ENCODE data around the gene KCNQ1.

The KCNQ1 gene

GRCh38 chr11:2549080-2549479 lies 104.3 kb downstream of the KCNQ1 start:
- H3K9ac ChIP-seq (ENCODE audit: low read length) = no peak overlapping the region
- H3K4me3 ChIP-seq (ENCODE audit: low read length) = no peak overlapping the region
- no peak overlapping the region for H3K27ac ChIP-seq (ENCODE audit: low read depth, low read length)
- H3K4me1 ChIP-seq (ENCODE audit: control insufficient read depth, insufficient read depth, low read length) = no peaks in the 10 kb centered on the region
- H3K27me3 ChIP-seq (ENCODE audit: control insufficient read depth, insufficient read depth, low read length) = no peaks in the 10 kb centered on the region
- H3K36me3 ChIP-seq (ENCODE audit: control insufficient read depth, insufficient read depth, low read length) = no peaks in the 10 kb centered on the region

DNA sequence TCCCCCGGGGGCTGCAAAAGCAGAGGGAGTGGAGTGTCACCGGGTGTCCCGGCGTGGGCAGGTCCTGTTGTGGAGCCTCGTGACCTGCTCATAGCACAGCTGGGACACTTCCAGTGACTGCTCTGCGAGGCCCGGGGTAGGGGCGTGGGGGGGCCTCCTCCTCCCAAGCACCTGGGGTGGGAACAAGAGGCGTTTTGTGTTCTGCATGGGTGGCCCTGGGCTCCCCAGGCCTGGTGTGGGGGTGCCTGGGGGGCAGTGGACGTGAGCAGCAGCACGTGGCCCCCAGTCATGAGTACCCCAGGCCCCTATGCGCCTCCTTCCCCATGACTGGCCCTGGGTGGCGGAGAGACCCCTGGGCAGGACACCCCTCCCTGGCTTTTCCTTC lies 104.7 kb downstream of the KCNQ1 start:
- no peak overlapping the region for H3K9ac ChIP-seq (ENCODE audit: low read length)
- no peak overlapping the region for H3K4me3 ChIP-seq (ENCODE audit: low read length)
- no peaks in the 10 kb centered on the region for H3K27me3 ChIP-seq (ENCODE audit: control insufficient read depth, insufficient read depth, low read length)
- H3K4me1 ChIP-seq (ENCODE audit: control insufficient read depth, insufficient read depth, low read length) = no peaks in the 10 kb centered on the region
- no peak overlapping the region for H3K27ac ChIP-seq (ENCODE audit: low read depth, low read length)
- H3K36me3 ChIP-seq (ENCODE audit: control insufficient read depth, insufficient read depth, low read length) = no peaks in the 10 kb centered on the region

- Histone ChIP-seq H3K4me3 (ENCODE audit: low read length) (no peak overlapping the region), H3K4me1 (ENCODE audit: control insufficient read depth, insufficient read depth, low read length) (no peaks in the 10 kb centered on the region), H3K27me3 (ENCODE audit: control insufficient read depth, insufficient read depth, low read length) (no peaks in the 10 kb centered on the region), H3K27ac (ENCODE audit: low read depth, low read length) (no peak overlapping the region), H3K36me3 (ENCODE audit: control insufficient read depth, insufficient read depth, low read length) (no peaks in the 10 kb centered on the region), H3K9ac (ENCODE audit: low read length) (no peak overlapping the region)
These were observed 105.2 kb downstream of the KCNQ1 start for GRCh38 chr11:2549876-2550605.

DNA sequence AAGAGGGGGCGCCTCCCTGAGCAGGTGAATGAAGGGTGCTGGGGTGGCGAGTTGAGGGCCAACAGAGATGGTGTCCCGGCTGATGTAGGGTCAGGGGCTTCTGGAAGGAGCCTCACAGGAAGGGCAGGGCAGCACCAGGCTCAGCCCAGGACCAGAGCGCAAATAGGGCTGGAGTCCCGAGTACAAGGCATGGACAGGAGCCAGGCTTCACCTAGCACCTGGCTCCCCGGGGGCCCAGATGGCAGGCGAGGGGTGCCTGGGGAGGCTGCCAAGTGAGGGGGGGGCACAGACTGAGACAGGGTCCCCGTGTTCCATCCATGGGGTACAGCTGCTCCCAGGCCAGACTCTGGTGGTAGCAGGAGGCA lies 105.8 kb downstream of the KCNQ1 start:
- Histone ChIP-seq H3K27ac (ENCODE audit: low read depth, low read length) (no peak overlapping the region), H3K4me3 (ENCODE audit: low read length) (no peak overlapping the region), H3K4me1 (ENCODE audit: control insufficient read depth, insufficient read depth, low read length) (no peaks in the 10 kb centered on the region), H3K9ac (ENCODE audit: low read length) (no peak overlapping the region), H3K27me3 (ENCODE audit: control insufficient read depth, insufficient read depth, low read length) (no peaks in the 10 kb centered on the region), H3K36me3 (ENCODE audit: control insufficient read depth, insufficient read depth, low read length) (no peaks in the 10 kb centered on the region)

DNA sequence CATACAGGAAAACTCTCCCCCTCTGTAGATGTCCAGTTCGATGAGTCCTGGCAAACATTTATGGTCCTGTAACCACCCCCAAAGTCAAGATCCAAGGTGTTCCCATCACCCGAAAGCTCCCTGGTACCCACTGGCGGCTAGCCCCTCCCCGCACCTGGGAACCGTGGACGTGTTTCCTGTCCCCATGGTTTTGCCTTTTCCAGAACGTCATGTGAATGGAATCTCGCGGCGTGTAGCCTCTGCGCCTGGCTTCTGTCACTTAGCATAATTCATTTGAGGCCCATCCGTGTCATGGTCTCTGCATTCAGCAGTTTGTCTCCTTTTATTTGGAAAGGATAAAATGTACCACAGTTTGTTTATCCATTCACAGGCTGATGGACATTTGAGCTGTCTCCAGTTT lies 106.3 kb downstream of the KCNQ1 start:
- H3K36me3 ChIP-seq (ENCODE audit: control insufficient read depth, insufficient read depth, low read length) = no peaks in the 10 kb centered on the region
- no peaks in the 10 kb centered on the region for H3K4me1 ChIP-seq (ENCODE audit: control insufficient read depth, insufficient read depth, low read length)
- H3K27ac ChIP-seq (ENCODE audit: low read depth, low read length) = no peak overlapping the region
- H3K27me3 ChIP-seq (ENCODE audit: control insufficient read depth, insufficient read depth, low read length) = no peaks in the 10 kb centered on the region
- no peak overlapping the region for H3K9ac ChIP-seq (ENCODE audit: low read length)
- no peak overlapping the region for H3K4me3 ChIP-seq (ENCODE audit: low read length)

- Histone ChIP-seq H3K36me3 (ENCODE audit: control insufficient read depth, insufficient read depth, low read length) (no peaks in the 10 kb centered on the region), H3K27me3 (ENCODE audit: control insufficient read depth, insufficient read depth, low read length) (no peaks in the 10 kb centered on the region), H3K27ac (ENCODE audit: low read depth, low read length) (no peak overlapping the region), H3K4me3 (ENCODE audit: low read length) (no peak overlapping the region), H3K4me1 (ENCODE audit: control insufficient read depth, insufficient read depth, low read length) (no peaks in the 10 kb centered on the region), H3K9ac (ENCODE audit: low read length) (no peak overlapping the region)
These were observed 107.4 kb downstream of the KCNQ1 start for GRCh38 chr11:2552210-2552609.

GRCh38 chr11:2553198-2553597 lies 108.4 kb downstream of the KCNQ1 start:
- H3K4me1 ChIP-seq (ENCODE audit: control insufficient read depth, insufficient read depth, low read length) = no peaks in the 10 kb centered on the region
- no peaks in the 10 kb centered on the region for H3K27me3 ChIP-seq (ENCODE audit: control insufficient read depth, insufficient read depth, low read length)
- no peak overlapping the region for H3K9ac ChIP-seq (ENCODE audit: low read length)
- H3K4me3 ChIP-seq (ENCODE audit: low read length) = no peak overlapping the region
- H3K36me3 ChIP-seq (ENCODE audit: control insufficient read depth, insufficient read depth, low read length) = no peaks in the 10 kb centered on the region
- no peak overlapping the region for H3K27ac ChIP-seq (ENCODE audit: low read depth, low read length)

GRCh38 chr11:2553886-2554285 lies 109.1 kb downstream of the KCNQ1 start:
- Histone ChIP-seq H3K4me1 (ENCODE audit: control insufficient read depth, insufficient read depth, low read length) (no peaks in the 10 kb centered on the region), H3K27ac (ENCODE audit: low read depth, low read length) (no peak overlapping the region), H3K27me3 (ENCODE audit: control insufficient read depth, insufficient read depth, low read length) (no peaks in the 10 kb centered on the region), H3K36me3 (ENCODE audit: control insufficient read depth, insufficient read depth, low read length) (no peaks in the 10 kb centered on the region), H3K4me3 (ENCODE audit: low read length) (no peak overlapping the region), H3K9ac (ENCODE audit: low read length) (no peak overlapping the region)

GRCh38 chr11:2554338-2555207 lies 109.8 kb downstream of the KCNQ1 start:
- H3K27me3 ChIP-seq (ENCODE audit: control insufficient read depth, insufficient read depth, low read length) = no peaks in the 10 kb centered on the region
- no peak overlapping the region for H3K4me3 ChIP-seq (ENCODE audit: low read length)
- H3K4me1 ChIP-seq (ENCODE audit: control insufficient read depth, insufficient read depth, low read length) = no peaks in the 10 kb centered on the region
- no peak overlapping the region for H3K9ac ChIP-seq (ENCODE audit: low read length)
- no peak overlapping the region for H3K27ac ChIP-seq (ENCODE audit: low read depth, low read length)
- H3K36me3 ChIP-seq (ENCODE audit: control insufficient read depth, insufficient read depth, low read length) = no peaks in the 10 kb centered on the region

- H3K9ac ChIP-seq (ENCODE audit: low read length) = no peak overlapping the region
- no peak overlapping the region for H3K27ac ChIP-seq (ENCODE audit: low read depth, low read length)
- no peak overlapping the region for H3K4me3 ChIP-seq (ENCODE audit: low read length)
- H3K4me1 ChIP-seq (ENCODE audit: control insufficient read depth, insufficient read depth, low read length) = no peaks in the 10 kb centered on the region
- H3K27me3 ChIP-seq (ENCODE audit: control insufficient read depth, insufficient read depth, low read length) = no peaks in the 10 kb centered on the region
- H3K36me3 ChIP-seq (ENCODE audit: control insufficient read depth, insufficient read depth, low read length) = no peaks in the 10 kb centered on the region
These were observed 110.5 kb downstream of the KCNQ1 start for GRCh38 chr11:2555336-2555735.

DNA sequence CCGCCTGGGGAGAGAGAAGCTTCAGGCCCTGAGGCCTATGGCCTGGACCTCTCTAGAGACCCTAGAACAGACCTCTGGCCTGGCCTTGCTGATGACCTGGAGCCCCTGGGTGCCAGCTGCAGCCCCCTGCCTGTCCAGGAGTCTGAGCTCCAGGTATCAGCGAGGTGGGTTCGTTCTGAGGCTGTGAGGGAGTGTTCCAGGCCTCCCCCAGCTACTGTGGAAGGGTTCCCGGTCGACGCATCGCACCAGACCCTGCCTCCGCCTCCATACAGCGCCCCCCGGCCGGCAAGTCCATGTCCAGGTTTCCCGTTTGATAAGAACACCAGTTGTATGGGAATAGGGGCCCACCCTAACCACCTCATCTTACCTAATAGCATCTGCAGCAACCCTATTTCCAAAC lies 111.1 kb downstream of the KCNQ1 start:
- no peaks in the 10 kb centered on the region for H3K4me1 ChIP-seq (ENCODE audit: control insufficient read depth, insufficient read depth, low read length)
- no peak overlapping the region for H3K9ac ChIP-seq (ENCODE audit: low read length)
- H3K36me3 ChIP-seq (ENCODE audit: control insufficient read depth, insufficient read depth, low read length) = no peaks in the 10 kb centered on the region
- no peak overlapping the region for H3K4me3 ChIP-seq (ENCODE audit: low read length)
- H3K27me3 ChIP-seq (ENCODE audit: control insufficient read depth, insufficient read depth, low read length) = no peaks in the 10 kb centered on the region
- no peak overlapping the region for H3K27ac ChIP-seq (ENCODE audit: low read depth, low read length)

DNA sequence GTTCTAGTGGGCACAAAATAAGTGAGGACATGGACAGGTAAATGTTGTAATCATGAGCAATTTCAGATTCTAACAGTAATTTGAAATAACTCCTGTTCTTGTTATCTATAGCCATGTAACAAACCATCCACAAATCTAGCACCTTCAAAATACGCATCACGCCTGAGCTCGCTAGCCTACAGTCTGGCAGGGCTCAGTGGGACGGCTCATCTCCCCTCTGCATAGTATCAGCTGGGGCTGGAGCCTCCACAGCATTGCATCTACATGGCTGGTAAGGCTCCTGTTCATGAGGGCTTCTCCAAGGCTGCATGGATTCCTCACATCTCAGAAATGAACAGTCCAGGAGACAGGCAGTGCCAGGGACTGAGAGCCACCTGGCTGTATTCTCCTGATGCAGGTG lies 112.6 kb downstream of the KCNQ1 start:
- Histone ChIP-seq H3K27ac (ENCODE audit: low read depth, low read length) (no peak overlapping the region), H3K36me3 (ENCODE audit: control insufficient read depth, insufficient read depth, low read length) (no peaks in the 10 kb centered on the region), H3K4me1 (ENCODE audit: control insufficient read depth, insufficient read depth, low read length) (no peaks in the 10 kb centered on the region), H3K4me3 (ENCODE audit: low read length) (no peak overlapping the region), H3K27me3 (ENCODE audit: control insufficient read depth, insufficient read depth, low read length) (no peaks in the 10 kb centered on the region), H3K9ac (ENCODE audit: low read length) (no peak overlapping the region)

DNA sequence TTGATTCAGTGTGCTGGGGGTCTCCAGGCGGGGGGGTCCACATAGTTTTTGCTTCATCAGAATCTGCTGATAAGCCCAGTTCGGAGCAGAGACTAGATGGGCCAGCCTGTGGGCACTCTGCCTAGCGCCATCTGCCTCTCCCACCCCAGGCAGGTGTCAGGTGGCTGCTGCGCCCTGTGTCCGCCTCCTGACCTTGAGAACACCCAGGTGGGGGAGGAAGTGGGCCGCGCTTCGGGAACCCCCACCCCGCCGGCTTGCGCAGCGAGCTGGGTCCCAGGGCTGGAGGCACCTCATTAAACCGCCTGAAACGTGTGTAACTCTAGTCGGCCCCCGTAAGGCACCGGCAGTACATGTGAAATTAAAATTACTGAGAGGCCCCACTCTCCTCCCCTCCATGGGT lies 113.6 kb downstream of the KCNQ1 start:
- Histone ChIP-seq H3K27me3 (ENCODE audit: control insufficient read depth, insufficient read depth, low read length) (no peaks in the 10 kb centered on the region), H3K9ac (ENCODE audit: low read length) (no peak overlapping the region), H3K36me3 (ENCODE audit: control insufficient read depth, insufficient read depth, low read length) (no peaks in the 10 kb centered on the region), H3K27ac (ENCODE audit: low read depth, low read length) (no peak overlapping the region), H3K4me3 (ENCODE audit: low read length) (no peak overlapping the region), H3K4me1 (ENCODE audit: control insufficient read depth, insufficient read depth, low read length) (no peaks in the 10 kb centered on the region)
